Esophagus muscularis mucosa (tissue), 4 donors: ENCODE measurements around the gene PPIA.
"Not testable (repeated sequence)": the region's sequence is repeated elsewhere in the genome, so short reads cannot be mapped to it uniquely, and the experiment has no call there.

Experiments
- EP300 ChIP-seq: sonication (generic); formaldehyde crosslinking; IDR thresholded peaks from one replicate; pipeline ENCODE4 v1.6.1; 2017; ENCODE audit warnings: antibody characterized with exemption
- POLR2A ChIP-seq: fragments of 450-650 bp; IDR thresholded peaks from one replicate; pipeline ENCODE4 v1.6.1; 2017; ENCODE audit warnings: antibody characterized with exemption, moderate library complexity, mild to moderate bottlenecking, low read depth
- POLR2AphosphoS5 ChIP-seq, 2 donors: sonication (generic); formaldehyde crosslinking; IDR thresholded peaks; one replicate each; pipeline ENCODE4 v1.6.1; 2017; ENCODE audit warnings: antibody characterized with exemption in 2 of 2
- TF ChIP-seq, protein P1 (sequence below), 3 experiments: fragments of 200-600 bp in 2 of 3; fragments of 450-650 bp in 1 of 3; sonication (generic) in 2 of 3; IDR thresholded peaks; one replicate each; pipeline ENCODE4 v1.5.1; 2017 to 2019; ENCODE audit warnings: antibody characterized with exemption in 3 of 3, mild to moderate bottlenecking in 2 of 3, moderate library complexity in 1 of 3

DNA sequence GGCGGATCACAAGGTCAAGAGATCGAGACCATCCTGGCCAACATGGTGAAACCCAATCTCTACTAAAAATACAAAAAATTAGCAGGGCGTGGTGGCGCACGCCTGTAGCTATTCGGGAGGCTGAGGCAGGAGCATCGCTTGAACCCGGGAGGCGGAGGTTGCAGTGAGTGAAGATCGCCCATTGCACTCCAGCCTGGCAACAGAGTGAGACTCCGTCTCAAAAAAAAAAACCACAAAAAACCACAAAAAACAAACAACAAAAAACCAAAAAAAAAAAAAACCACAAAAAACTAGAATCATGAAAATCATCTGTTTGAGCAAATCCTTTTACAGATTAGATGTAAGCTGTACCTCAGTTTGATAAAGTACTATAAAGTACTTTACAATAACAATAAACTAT lies 49.9 kb downstream of the PPIA start:
- not testable (repeated sequence) for TF ChIP-seq POLR2A; POLR2AphosphoS5 (IDR thresholded peaks at IDR 0.05); EP300
- TF ChIP-seq, protein P1, sequence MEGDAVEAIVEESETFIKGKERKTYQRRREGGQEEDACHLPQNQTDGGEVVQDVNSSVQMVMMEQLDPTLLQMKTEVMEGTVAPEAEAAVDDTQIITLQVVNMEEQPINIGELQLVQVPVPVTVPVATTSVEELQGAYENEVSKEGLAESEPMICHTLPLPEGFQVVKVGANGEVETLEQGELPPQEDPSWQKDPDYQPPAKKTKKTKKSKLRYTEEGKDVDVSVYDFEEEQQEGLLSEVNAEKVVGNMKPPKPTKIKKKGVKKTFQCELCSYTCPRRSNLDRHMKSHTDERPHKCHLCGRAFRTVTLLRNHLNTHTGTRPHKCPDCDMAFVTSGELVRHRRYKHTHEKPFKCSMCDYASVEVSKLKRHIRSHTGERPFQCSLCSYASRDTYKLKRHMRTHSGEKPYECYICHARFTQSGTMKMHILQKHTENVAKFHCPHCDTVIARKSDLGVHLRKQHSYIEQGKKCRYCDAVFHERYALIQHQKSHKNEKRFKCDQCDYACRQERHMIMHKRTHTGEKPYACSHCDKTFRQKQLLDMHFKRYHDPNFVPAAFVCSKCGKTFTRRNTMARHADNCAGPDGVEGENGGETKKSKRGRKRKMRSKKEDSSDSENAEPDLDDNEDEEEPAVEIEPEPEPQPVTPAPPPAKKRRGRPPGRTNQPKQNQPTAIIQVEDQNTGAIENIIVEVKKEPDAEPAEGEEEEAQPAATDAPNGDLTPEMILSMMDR (IDR thresholded peaks at IDR 0.05) = not testable (repeated sequence)
